Activated CD8-positive, alpha-beta T cell treated with anti-CD3 and anti-CD28 coated beads, Interleukin-2, amount 10 ng/mL, durations not matched to agents 7 days and 5 days (primary cell): ENCODE measurements around the gene DELE1. TPM values are rescaled to one million over a fixed set of nuclear protein-coding genes. Genes with fewer than 3 reads are reported as not detected.

ENCODE experiments used
- ATAC-seq: fragments of 150-1000 bp; cut with Tn5 transposase; one replicate; pipeline ENCODE4 v1.10.0; 2021; ENCODE audit warnings: moderate library complexity
- CTCF ChIA-PET: fragments of 350-600 bp; sonication (Branson Sonifier 250); formaldehyde crosslinking; loops from one replicate; lab custom pipeline; 2021; ENCODE audit warnings: antibody characterized with exemption; lab: Charles Lee
- POLR2A ChIA-PET: fragments of 350-600 bp; sonication (Branson Sonifier 250); formaldehyde crosslinking; loops from one replicate; lab custom pipeline; 2021; ENCODE audit warnings: antibody characterized with exemption; lab: Charles Lee
- DNase-seq: peaks from one replicate; pipeline ENCODE4 v3.0.0-alpha.2; 2020
- H3K27ac Mint-ChIP-seq: one replicate; pipeline ENCODE4 v1.8.0; 2021; ENCODE audit warnings: mild to moderate bottlenecking, mixed read lengths
- H3K27me3 Mint-ChIP-seq: one replicate; pipeline ENCODE4 v1.8.0; 2021; ENCODE audit warnings: low read depth, mixed read lengths
- H3K36me3 Mint-ChIP-seq: one replicate; pipeline ENCODE4 v1.8.0; 2021; ENCODE audit warnings: low read depth, mixed read lengths
- H3K4me1 Mint-ChIP-seq: one replicate; pipeline ENCODE4 v1.8.0; 2021; ENCODE audit warnings: low read depth, mixed read lengths
- H3K4me3 Mint-ChIP-seq: one replicate; pipeline ENCODE4 v1.8.0; 2021; ENCODE audit warnings: mild to moderate bottlenecking, mixed read lengths
- H3K9me3 Mint-ChIP-seq: one replicate; pipeline ENCODE4 v1.8.0; 2022; ENCODE audit warnings: mixed read lengths; ENCODE audit not compliant: insufficient read depth
- total RNA-seq, 2 experiments: library from RNA; stranded (reverse); gene quantifications; one replicate each; pipeline ENCODE4 v1.2.3, GENCODE V29; 2021

Gene DELE1
- total RNA-seq, 2 experiments from 2014 or later = 65.7 to 65.8 TPM

GRCh38 chr5:141898448-141899049 is 25.1 kb upstream of the DELE1 start:
- ChIA-PET POLR2A (no interaction called here), CTCF (no interaction called here)
- no peaks in the 10 kb centered on the region for H3K9me3 Mint-ChIP-seq
- no peak overlapping the region for H3K27ac Mint-ChIP-seq
- H3K4me3 Mint-ChIP-seq = no peak overlapping the region
- H3K36me3 Mint-ChIP-seq = no peaks in the 10 kb centered on the region
- H3K4me1 Mint-ChIP-seq = no peaks in the 10 kb centered on the region
- no peak for ATAC-seq
- H3K27me3 Mint-ChIP-seq = peaks cover 22% of the 10 kb centered on the region
- no peak for DNase-seq

- Mint-ChIP-seq H3K4me1 (no peaks in the 10 kb centered on the region), H3K27ac (no peak overlapping the region), H3K27me3 (peaks cover 27% of the 10 kb centered on the region), H3K36me3 (no peaks in the 10 kb centered on the region), H3K4me3 (no peak overlapping the region), H3K9me3 (no peaks in the 10 kb centered on the region)
- ATAC-seq (no peak), DNase-seq (no peak)
- ChIA-PET POLR2A (no interaction called here), CTCF (interaction anchor here (1.4 kb wide), 1 partner anchor 58 kb away, joined by 5 read pairs; no protein-coding TSS in a partner anchor)
Observed at GRCh38 chr5:141902015-141902814, 21.5 kb upstream of the DELE1 start.

- no peak for DNase-seq
- no peak for ATAC-seq
- Mint-ChIP-seq H3K36me3 (no peaks in the 10 kb centered on the region), H3K4me3 (no peak overlapping the region), H3K27me3 (peaks cover 25% of the 10 kb centered on the region), H3K27ac (no peak overlapping the region), H3K9me3 (no peaks in the 10 kb centered on the region), H3K4me1 (no peaks in the 10 kb centered on the region)
- ChIA-PET CTCF (no interaction called here), POLR2A (no interaction called here)
Observed at GRCh38 chr5:141903261-141903660, 20.4 kb upstream of the DELE1 start.

GRCh38 chr5:141904551-141904950 is 19.1 kb upstream of the DELE1 start:
- no peaks in the 10 kb centered on the region for H3K4me1 Mint-ChIP-seq
- no peak overlapping the region for H3K4me3 Mint-ChIP-seq
- POLR2A ChIA-PET = interaction anchor here (1.4 kb wide), 1 partner anchor 19 kb away, joined by 3 read pairs; the partner anchor contains the start of gene DELE1
- peaks cover 29% of the 10 kb centered on the region for H3K27me3 Mint-ChIP-seq
- DNase-seq (no peak), ATAC-seq (no peak)
- H3K36me3 Mint-ChIP-seq = no peaks in the 10 kb centered on the region
- CTCF ChIA-PET = no interaction called here
- no peak overlapping the region for H3K27ac Mint-ChIP-seq
- no peaks in the 10 kb centered on the region for H3K9me3 Mint-ChIP-seq

GRCh38 chr5:141906517-141906916 is 17.2 kb upstream of the DELE1 start:
- Mint-ChIP-seq H3K4me3 (no peak overlapping the region), H3K9me3 (no peaks in the 10 kb centered on the region), H3K4me1 (no peaks in the 10 kb centered on the region), H3K27me3 (peaks cover 27% of the 10 kb centered on the region), H3K27ac (no peak overlapping the region), H3K36me3 (no peaks in the 10 kb centered on the region)
- no peak for DNase-seq
- ChIA-PET CTCF (interaction anchor here (0.7 to 1.8 kb wide), 6 partner anchors 10 to 215 kb away, joined by 3 to 8 read pairs (median 5); partner anchors contain the start of gene RNF14), POLR2A (interaction anchor here (0.6 kb wide), 1 partner anchor 17 kb away, joined by 3 read pairs; the partner anchor contains the start of gene DELE1)
- no peak for ATAC-seq

- no peak overlapping the region for H3K27ac Mint-ChIP-seq
- ATAC-seq = no peak
Observed at GRCh38 chr5:141906972-141907371, 16.7 kb upstream of the DELE1 start.

GRCh38 chr5:141908796-141909195 is 14.9 kb upstream of the DELE1 start:
- no peak for DNase-seq
- CTCF ChIA-PET = interaction anchor here (0.7 to 1.4 kb wide), 2 partner anchors 52 to 60 kb away, joined by 3 to 6 read pairs; partner anchors contain the start of gene RNF14
- peaks cover 6% of the 10 kb centered on the region for H3K4me1 Mint-ChIP-seq

More at GRCh38 chr5:141906972-141907371, 16.7 kb upstream of the DELE1 start:
- H3K9me3 Mint-ChIP-seq = no peaks in the 10 kb centered on the region
- CTCF ChIA-PET = interaction anchor here (1.6 to 1.8 kb wide), 3 partner anchors 54 to 215 kb away, joined by 5 to 8 read pairs (median 7); no protein-coding TSS in a partner anchor
- no peak for DNase-seq
- no peaks in the 10 kb centered on the region for H3K36me3 Mint-ChIP-seq
- peaks cover 24% of the 10 kb centered on the region for H3K27me3 Mint-ChIP-seq
- no peaks in the 10 kb centered on the region for H3K4me1 Mint-ChIP-seq
- POLR2A ChIA-PET = interaction anchor here (0.6 kb wide), 1 partner anchor 17 kb away, joined by 3 read pairs; the partner anchor contains the start of gene DELE1
- no peak overlapping the region for H3K4me3 Mint-ChIP-seq

GRCh38 chr5:141909212-141909611 is 14.5 kb upstream of the DELE1 start:
- Mint-ChIP-seq H3K27me3 (peaks cover 26% of the 10 kb centered on the region), H3K4me1 (peaks cover 8% of the 10 kb centered on the region), H3K36me3 (no peaks in the 10 kb centered on the region), H3K27ac (no peak overlapping the region), H3K4me3 (no peak overlapping the region), H3K9me3 (no peaks in the 10 kb centered on the region)
- CTCF ChIA-PET = interaction anchor here (0.7 to 1.4 kb wide), 2 partner anchors 52 to 60 kb away, joined by 3 to 6 read pairs; partner anchors contain the start of gene RNF14
- ATAC-seq (no peak), DNase-seq (no peak)
- POLR2A ChIA-PET = interaction anchor here (0.7 kb wide), 1 partner anchor 206 kb away, joined by 3 read pairs; no protein-coding TSS in a partner anchor

More at GRCh38 chr5:141908796-141909195, 14.9 kb upstream of the DELE1 start:
- Mint-ChIP-seq H3K4me3 (no peak overlapping the region), H3K27ac (no peak overlapping the region), H3K36me3 (no peaks in the 10 kb centered on the region), H3K9me3 (no peaks in the 10 kb centered on the region), H3K27me3 (peaks cover 28% of the 10 kb centered on the region)
- no peak for ATAC-seq
- POLR2A ChIA-PET = interaction anchor here (0.7 kb wide), 1 partner anchor 205 kb away, joined by 3 read pairs; no protein-coding TSS in a partner anchor

GRCh38 chr5:141910271-141910673 is 13.4 kb upstream of the DELE1 start:
- DNase-seq (no peak), ATAC-seq (no peak)
- Mint-ChIP-seq H3K27me3 (peaks cover 34% of the 10 kb centered on the region), H3K9me3 (no peaks in the 10 kb centered on the region), H3K4me3 (no peak overlapping the region), H3K27ac (no peak overlapping the region), H3K4me1 (peaks cover 8% of the 10 kb centered on the region), H3K36me3 (no peaks in the 10 kb centered on the region)
- CTCF ChIA-PET = interaction anchor here (2.1 kb wide), 1 partner anchor 51 kb away, joined by 4 read pairs; no protein-coding TSS in a partner anchor
- POLR2A ChIA-PET = interaction anchor here (0.6 kb wide), 2 partner anchors 53 to 224 kb away, joined by 3 read pairs; no protein-coding TSS in a partner anchor

GRCh38 chr5:141913560-141914198 is 10.0 kb upstream of the DELE1 start:
- POLR2A ChIA-PET = interaction anchor here (1.6 kb wide), 1 partner anchor 10 kb away, joined by 6 read pairs; the partner anchor contains the start of gene DELE1
- H3K27me3 Mint-ChIP-seq = peaks cover 51% of the 10 kb centered on the region
- H3K36me3 Mint-ChIP-seq = no peaks in the 10 kb centered on the region
- no peaks in the 10 kb centered on the region for H3K9me3 Mint-ChIP-seq
- peak overlapping the region; percentile 21 for H3K4me3 Mint-ChIP-seq
- no peak overlapping the region for H3K27ac Mint-ChIP-seq
- H3K4me1 Mint-ChIP-seq = peaks cover 8% of the 10 kb centered on the region
- no peak for ATAC-seq
- CTCF ChIA-PET = interaction anchor here (0.8 to 5.3 kb wide), 8 partner anchors 9 to 221 kb away, joined by 3 to 44 read pairs (median 4); partner anchors contain the start of gene PCDH12
- no peak for DNase-seq
